PC-3 (cell line): Measurements from ENCODE around the gene SIGMAR1. TPM values are rescaled to one million over a fixed set of nuclear protein-coding genes. Genes with fewer than 3 reads are reported as not detected.
A peak's percentile ranks its signal among the peaks of the same experiment; 100 is the strongest.

ENCODE experiments used
- ATAC-seq: fragments of 200-7000 bp; cut with Tn5 transposase; 2 replicates; pipeline ENCODE4 v1.9.1; 2020; ENCODE audit warnings: mild to moderate bottlenecking, moderate library complexity
- BruUV-seq: library from RNA; stranded (reverse); fragments of 400-500 nt; replicated peaks from 2 replicates; lab custom pipeline; 2021; lab: Mats Ljungman, UMichigan
- CTCF ChIA-PET: fragments of 300-600 bp; sonication (Branson Sonifier 250); formaldehyde crosslinking; loops from one replicate; lab custom pipeline; 2022; ENCODE audit warnings: antibody characterized with exemption; lab: Charles Lee
- POLR2A ChIA-PET: fragments of 300-600 bp; sonication (Branson Sonifier 250); formaldehyde crosslinking; loops from one replicate; lab custom pipeline; 2022; ENCODE audit warnings: antibody characterized with exemption; ENCODE audit not compliant: unreplicated experiment; lab: Charles Lee
- DNase-seq: peaks from one replicate; pipeline ENCODE4 v3.0.0-alpha.2; 2015
- H2AFZ ChIP-seq: fragments of 300-600 bp; sonication (generic); 2 replicates; pipeline ENCODE4 v1.6.0; 2016; ENCODE audit warnings: antibody characterized with exemption, low read length
- H3F3A ChIP-seq: fragments of 300-600 bp; sonication (generic); one replicate; pipeline ENCODE4 v1.6.0; 2017; ENCODE audit warnings: antibody characterized with exemption, low read length, control low read depth, mild to moderate bottlenecking; ENCODE audit not compliant: unreplicated experiment
- H3K27ac ChIP-seq: fragments of 300-600 bp; sonication (generic); 2 replicates; pipeline ENCODE4 v1.5.1; 2016; ENCODE audit warnings: mild to moderate bottlenecking, low read length
- H3K27me3 ChIP-seq: fragments of 300-600 bp; sonication (generic); 2 replicates; pipeline ENCODE4 v1.6.1; 2016; ENCODE audit warnings: low read length, mixed read lengths
- H3K36me3 ChIP-seq: fragments of 300-600 bp; sonication (generic); 2 replicates; pipeline ENCODE4 v1.6.1; 2016; ENCODE audit warnings: low read depth, mixed run types, low read length, mixed read lengths
- H3K4me1 ChIP-seq: fragments of 300-600 bp; sonication (generic); 2 replicates; pipeline ENCODE4 v1.5.1; 2016; ENCODE audit warnings: low read length; ENCODE audit not compliant: insufficient read depth
- H3K4me2 ChIP-seq: fragments of 300-600 bp; sonication (generic); 2 replicates; pipeline ENCODE4 v1.6.0; 2016; ENCODE audit warnings: low read length
- H3K4me3 ChIP-seq: fragments of 300-600 bp; sonication (generic); 2 replicates; pipeline ENCODE4 v1.5.1; 2016; ENCODE audit warnings: mild to moderate bottlenecking, low read length, mixed read lengths
- H3K79me2 ChIP-seq: fragments of 300-600 bp; sonication (generic); 2 replicates; pipeline ENCODE4 v1.6.1; 2017; ENCODE audit warnings: low read length, mixed read lengths
- H3K9ac ChIP-seq: fragments of 300-600 bp; sonication (generic); 2 replicates; pipeline ENCODE4 v1.6.0; 2016; ENCODE audit warnings: mild to moderate bottlenecking, low read length
- H3K9me2 ChIP-seq: fragments of 300-600 bp; sonication (generic); replicated peaks from 2 replicates; pipeline ENCODE4 v1.6.1; 2016; ENCODE audit warnings: mixed run types, low read length, mixed read lengths
- H3K9me3 ChIP-seq: fragments of 300-600 bp; sonication (generic); 2 replicates; pipeline ENCODE4 v1.6.1; 2016; ENCODE audit warnings: low read length, mixed read lengths
- H4K20me1 ChIP-seq: fragments of 300-600 bp; sonication (generic); 2 replicates; pipeline ENCODE4 v1.6.1; 2016; ENCODE audit warnings: low read length, mixed read lengths
- CTCF ChIP-seq: fragments of 300-600 bp; sonication (generic); conservative IDR thresholded peaks from 2 replicates; pipeline ENCODE4 v1.5.1; 2017; ENCODE audit warnings: antibody characterized with exemption, low read depth, mild to moderate bottlenecking, low read length
- EZH2 ChIP-seq: fragments of 300-600 bp; sonication (generic); IDR thresholded peaks from one replicate; pipeline ENCODE4 v1.6.1; 2017; ENCODE audit warnings: antibody characterized with exemption, mild to moderate bottlenecking, low read length; ENCODE audit not compliant: unreplicated experiment
- EZH2phosphoT487 ChIP-seq: fragments of 300-600 bp; sonication (generic); IDR thresholded peaks from 2 replicates; pipeline ENCODE4 v1.6.1; 2018; ENCODE audit warnings: mild to moderate bottlenecking, antibody characterized with exemption, low read length, borderline replicate concordance
- intact Hi-C: fragments of 100-400 bp; cut with micrococcal nuclease; formaldehyde crosslinking; loops from 2 replicates; pipeline ENCODE4 v1.9.0; 2023
- total RNA-seq: library from RNA; depleted of rRNA; stranded (reverse); fragments of >200 nt; gene quantifications from 2 replicates; pipeline ENCODE4 v1.2.3, GENCODE V29; 2014

SIGMAR1 gene
- total RNA-seq, 1 experiment from 2014 or later: 96.7 TPM

- Histone ChIP-seq H2AFZ (peak overlapping the region; percentile 89), H3K79me2 (peaks cover 25% of the 10 kb centered on the region), H3K4me2 (peak overlapping the region; percentile 93), H3K36me3 (no peaks in the 10 kb centered on the region), H3K9ac (peak overlapping the region; percentile 92), H3K27me3 (no peaks in the 10 kb centered on the region), H3K27ac (no peak overlapping the region), H3K4me3 (peak overlapping the region; percentile 76), H4K20me1 (0 out of 2 replicates have a peak, but pooled peaks cover 4% of the 10 kb centered on the region), H3K9me3 (no peaks in the 10 kb centered on the region), H3K9me2 (no peaks in the 10 kb centered on the region), H3K4me1 (peaks cover 5% of the 10 kb centered on the region; the same call in 1 of the 2 replicates), H3F3A (no peaks in the 10 kb centered on the region)
- DNase-seq (no peak), ATAC-seq (peak; percentile 10)
- no TSS peak for BruUV-seq
- CTCF ChIA-PET: interaction anchor here (1.4 kb wide), 1 partner anchor 10 kb away, joined by 3 read pairs; no protein-coding TSS in a partner anchor
- intact Hi-C loops: no loop called here
- POLR2A ChIA-PET: no interaction called here
- TF ChIP-seq EZH2phosphoT487 (no peak), EZH2 (no peak), CTCF (no peak)
Measured at GRCh38 chr9:34636791-34637355, 714 bp downstream of the SIGMAR1 start.

DNA sequence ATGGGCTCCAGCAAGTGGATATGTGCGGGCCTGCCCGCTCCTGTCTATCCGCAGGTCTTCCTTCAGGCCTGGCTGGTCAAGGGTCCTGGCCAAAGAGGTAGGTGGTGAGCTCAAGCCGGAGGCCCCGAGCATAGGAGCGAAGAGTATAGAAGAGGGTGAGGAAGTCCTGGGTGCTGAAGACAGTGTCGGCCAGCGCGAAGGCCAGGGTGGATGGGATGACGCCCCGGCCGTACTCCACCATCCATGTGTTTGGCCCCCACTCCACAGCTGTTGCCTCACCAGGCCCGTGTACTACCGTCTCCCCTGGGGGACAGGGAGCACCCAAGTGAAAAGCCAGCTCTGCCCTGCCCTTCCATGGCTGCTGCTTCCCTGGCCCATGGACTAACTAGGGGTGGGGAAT, 2.0 kb downstream of the SIGMAR1 start:
- intact Hi-C loops: no loop called here
- Histone ChIP-seq H3F3A (no peaks in the 10 kb centered on the region), H3K4me2 (peak overlapping the region; percentile 93), H3K27me3 (no peaks in the 10 kb centered on the region), H3K79me2 (peaks cover 25% of the 10 kb centered on the region), H3K4me1 (peaks cover 5% of the 10 kb centered on the region; the same call in 1 of the 2 replicates), H2AFZ (no peak overlapping the region), H4K20me1 (0 out of 2 replicates have a peak, but pooled peaks cover 4% of the 10 kb centered on the region), H3K9me2 (no peaks in the 10 kb centered on the region), H3K9me3 (no peaks in the 10 kb centered on the region), H3K4me3 (peak overlapping the region; percentile 76; the same call in 1 of the 2 replicates), H3K36me3 (no peaks in the 10 kb centered on the region), H3K9ac (no peak overlapping the region), H3K27ac (no peak overlapping the region)
- ATAC-seq (no peak), DNase-seq (no peak)
- no peak for TF ChIP-seq CTCF
- no peak for TF ChIP-seq EZH2phosphoT487
- TF ChIP-seq EZH2: no peak
- BruUV-seq: no TSS peak
- ChIA-PET CTCF (no interaction called here), POLR2A (no interaction called here)
